OCI-LY1 (cell line): Measurements from ENCODE around the gene LCN9.

Experiments
- H2AFZ ChIP-seq: fragments of 200-600 bp; sonication (generic), shearing (Covaris generic); 2 replicates; pipeline ENCODE4 v1.6.0; 2014; ENCODE audit warnings: antibody characterized with exemption, mild to moderate bottlenecking, low read length
- H3F3A ChIP-seq: fragments of 200-600 bp; sonication (generic), shearing (Covaris generic); 2 replicates; pipeline ENCODE4 v1.6.0; 2014; ENCODE audit warnings: mild to moderate bottlenecking, antibody characterized with exemption, low read length, moderate library complexity; ENCODE audit not compliant: insufficient read depth
- H3K27ac ChIP-seq: fragments of 200-600 bp; sonication (generic); 2 replicates; pipeline ENCODE4 v1.5.1; 2014; ENCODE audit warnings: low read length, mixed run types, mild to moderate bottlenecking, low read depth; ENCODE audit not compliant: poor library complexity, severe bottlenecking
- H3K27me3 ChIP-seq: fragments of 200-600 bp; sonication (generic); 2 replicates; pipeline ENCODE4 v1.6.0; 2014; ENCODE audit warnings: antibody characterized with exemption, mild to moderate bottlenecking, low read length, moderate library complexity; ENCODE audit not compliant: insufficient read depth
- H3K36me3 ChIP-seq: fragments of 200-600 bp; sonication (generic); 2 replicates; pipeline ENCODE4 v1.6.1; 2014; ENCODE audit warnings: mild to moderate bottlenecking, antibody characterized with exemption, low read length, moderate library complexity, mixed read lengths; ENCODE audit not compliant: insufficient read depth
- H3K4me1 ChIP-seq: fragments of 200-600 bp; sonication (generic); 2 replicates; pipeline ENCODE4 v1.5.1; 2014; ENCODE audit warnings: mild to moderate bottlenecking, low read length, moderate library complexity; ENCODE audit not compliant: insufficient read depth, severe bottlenecking
- H3K4me2 ChIP-seq: fragments of 200-600 bp; sonication (generic), shearing (Covaris generic); 2 replicates; pipeline ENCODE4 v1.6.1; 2014; ENCODE audit warnings: low read length
- H3K4me3 ChIP-seq: fragments of 200-600 bp; sonication (generic); 2 replicates; pipeline ENCODE4 v1.5.1; 2014; ENCODE audit warnings: low read length, low read depth, mild to moderate bottlenecking, mixed read lengths; ENCODE audit not compliant: poor library complexity, severe bottlenecking
- H3K79me2 ChIP-seq: fragments of 200-600 bp; shearing (Covaris generic); 2 replicates; pipeline ENCODE4 v1.6.1; 2016; ENCODE audit warnings: mixed run types, low read length, mixed read lengths; ENCODE audit not compliant: insufficient read depth
- H3K9ac ChIP-seq: fragments of 200-600 bp; sonication (generic), shearing (Covaris generic); 2 replicates; pipeline ENCODE4 v1.6.1; 2014; ENCODE audit warnings: mild to moderate bottlenecking, low read length, mixed read lengths
- H3K9me2 ChIP-seq: fragments of 200-600 bp; sonication (generic), shearing (Covaris generic); 2 replicates; pipeline ENCODE4 v1.6.1; 2014; ENCODE audit warnings: low read depth, mild to moderate bottlenecking, low read length, mixed read lengths
- H3K9me3 ChIP-seq: fragments of 200-600 bp; shearing (Covaris generic); 2 replicates; pipeline ENCODE4 v1.6.1; 2014; ENCODE audit warnings: low read length, mixed read lengths
- H4K20me1 ChIP-seq: fragments of 200-600 bp; sonication (generic), shearing (Covaris generic); 2 replicates; pipeline ENCODE4 v1.6.0; 2016; ENCODE audit warnings: mild to moderate bottlenecking, low read length; ENCODE audit not compliant: insufficient read depth
- EZH2 ChIP-seq: fragments of 200-600 bp; sonication (generic), shearing (Covaris generic); IDR thresholded peaks from 2 replicates; pipeline ENCODE4 v1.8.0; 2017; ENCODE audit warnings: borderline replicate concordance, mixed run types, mild to moderate bottlenecking, antibody characterized with exemption, low read length, moderate library complexity, mixed read lengths
- TF ChIP-seq, protein P1 (sequence below): fragments of 200-600 bp; sonication (generic), shearing (Covaris generic); IDR thresholded peaks from 2 replicates; pipeline ENCODE4 v1.5.1; 2017; ENCODE audit warnings: mild to moderate bottlenecking, antibody characterized with exemption, low read length, moderate library complexity, mixed read lengths

LCN9 gene

DNA sequence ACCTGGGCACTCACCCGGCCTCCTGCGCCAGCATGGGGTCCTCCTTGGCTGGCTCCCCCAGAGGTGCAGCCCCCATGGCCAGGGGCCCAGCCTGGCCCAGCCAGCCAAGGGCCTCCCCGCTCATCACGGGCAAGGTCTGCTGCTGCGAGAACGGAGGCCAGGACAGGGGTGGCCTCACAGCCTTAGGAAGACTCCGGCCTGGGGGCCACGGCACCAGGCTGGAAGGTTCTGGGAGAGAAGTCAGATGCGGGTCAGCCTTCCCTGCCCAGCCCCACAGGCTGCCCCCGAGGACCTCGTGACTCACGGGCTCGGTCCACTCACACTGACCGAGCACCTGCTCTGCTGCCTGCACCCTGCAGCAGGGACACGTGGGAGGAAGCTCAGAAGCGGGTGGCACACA, 31.9 kb downstream of the LCN9 start:
- Histone ChIP-seq H3K27ac (no peak overlapping the region), H2AFZ (no peak overlapping the region)

DNA sequence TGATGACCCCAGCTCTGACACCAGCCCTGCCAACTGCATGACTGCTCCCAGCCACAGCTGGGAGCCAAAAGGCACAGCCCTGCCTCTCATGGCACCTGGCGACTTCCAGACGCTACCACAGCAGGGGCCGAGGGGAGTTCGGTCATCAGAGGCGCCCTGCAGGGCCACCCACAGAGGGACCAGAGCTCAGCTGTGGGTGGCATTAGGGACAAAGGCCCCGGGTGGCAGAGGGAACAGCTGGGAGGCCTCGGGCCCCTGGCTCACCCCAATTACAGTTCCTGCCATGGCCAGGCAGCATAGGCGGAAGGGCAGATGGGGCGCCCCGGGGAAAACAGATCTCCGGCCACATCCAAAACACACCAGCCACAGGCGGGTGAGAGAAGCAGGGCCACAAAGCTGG, 32.5 kb downstream of the LCN9 start:
- no peak overlapping the region for H3K27ac ChIP-seq
- H3K36me3 ChIP-seq: no peaks in the 10 kb centered on the region
- no peaks in the 10 kb centered on the region for H3K79me2 ChIP-seq
- H2AFZ ChIP-seq: no peak overlapping the region
- no peak overlapping the region for H3K4me2 ChIP-seq
- H3K4me1 ChIP-seq: no peaks in the 10 kb centered on the region
- H3K9me3 ChIP-seq: no peaks in the 10 kb centered on the region
- no peaks in the 10 kb centered on the region for H4K20me1 ChIP-seq
- H3F3A ChIP-seq: no peaks in the 10 kb centered on the region
- H3K9ac ChIP-seq: no peak overlapping the region
- TF ChIP-seq EZH2: no peak
- TF ChIP-seq, protein P1, sequence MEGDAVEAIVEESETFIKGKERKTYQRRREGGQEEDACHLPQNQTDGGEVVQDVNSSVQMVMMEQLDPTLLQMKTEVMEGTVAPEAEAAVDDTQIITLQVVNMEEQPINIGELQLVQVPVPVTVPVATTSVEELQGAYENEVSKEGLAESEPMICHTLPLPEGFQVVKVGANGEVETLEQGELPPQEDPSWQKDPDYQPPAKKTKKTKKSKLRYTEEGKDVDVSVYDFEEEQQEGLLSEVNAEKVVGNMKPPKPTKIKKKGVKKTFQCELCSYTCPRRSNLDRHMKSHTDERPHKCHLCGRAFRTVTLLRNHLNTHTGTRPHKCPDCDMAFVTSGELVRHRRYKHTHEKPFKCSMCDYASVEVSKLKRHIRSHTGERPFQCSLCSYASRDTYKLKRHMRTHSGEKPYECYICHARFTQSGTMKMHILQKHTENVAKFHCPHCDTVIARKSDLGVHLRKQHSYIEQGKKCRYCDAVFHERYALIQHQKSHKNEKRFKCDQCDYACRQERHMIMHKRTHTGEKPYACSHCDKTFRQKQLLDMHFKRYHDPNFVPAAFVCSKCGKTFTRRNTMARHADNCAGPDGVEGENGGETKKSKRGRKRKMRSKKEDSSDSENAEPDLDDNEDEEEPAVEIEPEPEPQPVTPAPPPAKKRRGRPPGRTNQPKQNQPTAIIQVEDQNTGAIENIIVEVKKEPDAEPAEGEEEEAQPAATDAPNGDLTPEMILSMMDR: no peak
- no peaks in the 10 kb centered on the region for H3K27me3 ChIP-seq
- H3K4me3 ChIP-seq: no peak overlapping the region
- H3K9me2 ChIP-seq: no peaks in the 10 kb centered on the region

More for the DNA sequence above, 31.9 kb downstream of the LCN9 start:
- TF ChIP-seq EZH2: no peak
- TF ChIP-seq, protein P1: no peak
- H3K79me2 ChIP-seq: no peaks in the 10 kb centered on the region
- no peaks in the 10 kb centered on the region for H3K9me2 ChIP-seq
- no peak overlapping the region for H3K9ac ChIP-seq
- H3K4me1 ChIP-seq: no peaks in the 10 kb centered on the region
- H3K27me3 ChIP-seq: no peaks in the 10 kb centered on the region
- H3K4me3 ChIP-seq: no peak overlapping the region
- no peak overlapping the region for H3K4me2 ChIP-seq
- no peaks in the 10 kb centered on the region for H3F3A ChIP-seq
- H3K9me3 ChIP-seq: no peaks in the 10 kb centered on the region
- no peaks in the 10 kb centered on the region for H3K36me3 ChIP-seq
- no peaks in the 10 kb centered on the region for H4K20me1 ChIP-seq

DNA sequence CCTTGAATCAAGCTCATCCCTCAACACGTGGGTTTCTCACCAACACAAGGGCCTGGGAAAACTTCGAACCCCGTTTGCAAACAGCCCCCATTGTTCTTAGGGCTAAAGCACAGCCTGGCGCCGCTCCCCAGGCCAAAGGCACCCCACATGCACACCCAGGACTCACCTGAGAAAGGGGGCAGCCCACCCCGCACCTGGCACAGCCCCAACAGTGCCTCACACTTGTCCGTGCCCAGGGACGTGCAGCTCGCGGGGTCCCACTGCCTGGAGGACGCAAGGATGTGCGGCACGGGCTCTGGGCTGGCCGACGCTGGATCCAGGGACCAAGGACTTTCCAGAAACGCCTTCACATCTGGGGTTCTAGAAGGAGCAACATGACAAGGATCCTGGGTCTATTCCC, 33.3 kb downstream of the LCN9 start:
- Histone ChIP-seq H2AFZ (no peak overlapping the region), H3K4me2 (no peak overlapping the region), H3K9me2 (no peaks in the 10 kb centered on the region), H3K9ac (no peak overlapping the region), H3K4me3 (no peak overlapping the region), H3K4me1 (no peaks in the 10 kb centered on the region), H3K9me3 (no peaks in the 10 kb centered on the region), H3K27ac (no peak overlapping the region), H4K20me1 (no peaks in the 10 kb centered on the region), H3K27me3 (no peaks in the 10 kb centered on the region), H3K36me3 (no peaks in the 10 kb centered on the region), H3K79me2 (no peaks in the 10 kb centered on the region), H3F3A (no peaks in the 10 kb centered on the region)
- no peak for TF ChIP-seq EZH2
- TF ChIP-seq, protein P1: no peak
